GM12878 (cell line): ENCODE results near the gene OR6N2.

Source experiments
- CTCF ChIP-seq, 3 experiments: IDR thresholded peaks in 2 of 3; conservative IDR thresholded peaks in 1 of 3; 2 replicates each; pipeline ENCODE4 v1.5.1; 2011; ENCODE audit warnings: low read depth in 3 of 3, low read length in 3 of 3, mild to moderate bottlenecking in 3 of 3, control low read depth in 2 of 3, moderate library complexity in 2 of 3, inconsistent platforms in 1 of 3, mixed read lengths in 1 of 3; ENCODE audit not compliant: control insufficient read depth in 2 of 3, insufficient read depth in 1 of 3; ENCODE audit errors: extremely low read depth in 1 of 3
- EP300 ChIP-seq, 2 experiments: fragments of 150-350 bp in 1 of 2; IDR thresholded peaks; 2 replicates each; pipeline ENCODE4 v1.6.1; 2011 to 2012; ENCODE audit warnings: low read depth in 2 of 2, low read length in 2 of 2, borderline replicate concordance in 1 of 2, improper control_type of control experiment in 1 of 2, inconsistent platforms in 1 of 2; ENCODE audit not compliant: control insufficient read depth in 1 of 2
- TARDBP ChIP-seq: IDR thresholded peaks from 2 replicates; pipeline ENCODE4 v1.6.1; 2016; ENCODE audit warnings: borderline replicate concordance

- TF ChIP-seq TARDBP: no peak
- no peak for TF ChIP-seq CTCF (IDR thresholded peaks at IDR 0.05 in 2 of 3, conservative IDR thresholded peaks at IDR 0.05 in 1 of 3; ENCODE audit: control insufficient read depth in 2 of 3, extremely low read depth in 1 of 3, insufficient read depth in 1 of 3, low read depth in 3 of 3, low read length in 3 of 3)
- TF ChIP-seq EP300 (IDR thresholded peaks at IDR 0.05; ENCODE audit: borderline replicate concordance in 1 of 2, control insufficient read depth in 1 of 2, low read depth in 2 of 2, low read length in 2 of 2): no peak
These were observed 18.7 kb upstream of the OR6N2 start for GRCh38 chr1:158799689-158800088.
